ENCODE measurements around the gene DRGX.
A peak's percentile ranks its signal among the peaks of the same experiment; 100 is the strongest.

DRGX gene

DNA sequence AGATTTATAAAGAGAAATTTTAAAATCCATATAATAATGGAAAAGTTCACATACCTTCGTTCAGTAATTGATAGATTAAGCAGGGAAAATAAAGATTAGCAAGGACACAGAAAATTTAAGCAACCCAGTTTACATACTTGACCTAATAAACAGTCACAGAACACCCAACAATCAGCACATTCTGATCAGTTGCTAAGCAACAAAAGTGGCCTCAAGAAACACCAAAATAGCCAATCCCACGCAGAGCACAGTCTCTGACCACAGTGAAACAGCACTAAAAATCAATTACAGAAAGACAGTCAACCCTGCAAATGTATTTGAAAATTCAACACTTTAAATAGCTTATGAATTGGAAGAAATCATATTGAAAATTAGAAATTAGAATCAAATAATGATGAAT lies 39.3 kb upstream of the DRGX start:
- Histone ChIP-seq H3K36me3 (ENCODE audit: control insufficient read depth in 1 of 2, insufficient read depth in 2 of 2, low read length in 2 of 2) (no peaks in the 10 kb centered on the region), H2AK5ac (ENCODE audit: low read length) (no peak overlapping the region), H3K9me3 (ENCODE audit: insufficient read depth, low read depth, low read length) (peaks cover 2% of the 10 kb centered on the region), H2AFZ (ENCODE audit: insufficient read depth, low read length, poor library complexity) (no peak overlapping the region), H3K27me3 (ENCODE audit: insufficient read depth, low read length) (no peaks in the 10 kb centered on the region), H4K12ac (ENCODE audit: low read depth, low read length) (no peak overlapping the region), H3K79me2 (ENCODE audit: control insufficient read depth, insufficient read depth, low read length, poor library complexity) (no peaks in the 10 kb centered on the region), H3K4ac (ENCODE audit: low read depth, low read length) (no peak overlapping the region), H3K4me3 (ENCODE audit: low read depth, low read length) (no peak overlapping the region), H3K4me2 (ENCODE audit: low read length) (no peak overlapping the region), H3K23ac (ENCODE audit: low read length) (no peak overlapping the region), H3K9ac (ENCODE audit: low read length) (no peak overlapping the region), H3K14ac (ENCODE audit: low read length) (no peak overlapping the region), H3K79me1 (ENCODE audit: low read length) (no peaks in the 10 kb centered on the region), H2BK12ac (ENCODE audit: low read length) (no peak overlapping the region), H4K91ac (ENCODE audit: low read depth, low read length) (no peak overlapping the region), H3K27ac (ENCODE audit: low read depth, low read length) (no peak overlapping the region), H2BK120ac (ENCODE audit: insufficient read depth, low read length, poor library complexity) (no peak overlapping the region), H2BK5ac (ENCODE audit: low read depth, low read length, poor library complexity) (no peak overlapping the region), H3K4me1 (ENCODE audit: control insufficient read depth in 1 of 2, insufficient read depth in 2 of 2, low read length in 2 of 2) (no peaks in the 10 kb centered on the region), H3K18ac (ENCODE audit: low read length) (no peak overlapping the region), H4K8ac (ENCODE audit: low read depth, low read length) (no peak overlapping the region)
- DNase-seq: peak; percentile 13 to 60
- WGBS (ENCODE audit: extremely low coverage, insufficient coverage, insufficient read length): no CpG with 5 or more reads among the region's 2 CpGs

DNA sequence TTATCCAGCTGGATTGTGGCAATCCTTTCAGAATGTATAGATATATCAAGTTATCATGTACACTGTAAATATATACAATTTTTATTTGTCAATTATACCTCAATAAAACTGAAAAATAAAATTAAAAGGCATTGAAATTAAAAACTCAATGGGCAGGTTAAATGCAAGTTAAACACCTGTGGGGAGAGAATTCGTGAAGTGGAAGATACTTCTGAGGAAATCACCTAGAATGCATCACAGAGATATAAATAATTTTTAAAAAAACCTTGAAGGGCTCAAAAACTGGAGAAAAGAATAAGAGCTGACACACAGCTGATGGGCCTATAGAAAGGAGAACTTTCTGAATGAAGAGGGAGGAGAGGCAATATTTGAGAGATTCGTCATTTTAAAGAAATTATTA lies 37.2 kb upstream of the DRGX start:
- Histone ChIP-seq H2BK12ac (ENCODE audit: low read length) (no peak overlapping the region), H2BK5ac (ENCODE audit: low read depth, low read length, poor library complexity) (no peak overlapping the region), H4K91ac (ENCODE audit: low read depth, low read length) (no peak overlapping the region), H3K79me2 (ENCODE audit: control insufficient read depth, insufficient read depth, low read length, poor library complexity) (no peaks in the 10 kb centered on the region), H3K14ac (ENCODE audit: low read length) (no peak overlapping the region), H3K27me3 (ENCODE audit: insufficient read depth, low read length) (no peaks in the 10 kb centered on the region), H3K18ac (ENCODE audit: low read length) (no peak overlapping the region), H4K12ac (ENCODE audit: low read depth, low read length) (no peak overlapping the region), H2BK120ac (ENCODE audit: insufficient read depth, low read length, poor library complexity) (no peak overlapping the region), H3K4ac (ENCODE audit: low read depth, low read length) (no peak overlapping the region), H3K4me2 (ENCODE audit: low read length) (no peak overlapping the region), H3K4me3 (ENCODE audit: low read depth, low read length) (no peak overlapping the region), H3K23ac (ENCODE audit: low read length) (no peak overlapping the region), H2AK5ac (ENCODE audit: low read length) (no peak overlapping the region), H3K9ac (ENCODE audit: low read length) (no peak overlapping the region), H3K4me1 (ENCODE audit: control insufficient read depth in 1 of 2, insufficient read depth in 2 of 2, low read length in 2 of 2) (no peaks in the 10 kb centered on the region), H3K9me3 (ENCODE audit: insufficient read depth, low read depth, low read length) (no peaks in the 10 kb centered on the region), H3K79me1 (ENCODE audit: low read length) (no peaks in the 10 kb centered on the region), H2AFZ (ENCODE audit: insufficient read depth, low read length, poor library complexity) (no peak overlapping the region), H4K8ac (ENCODE audit: low read depth, low read length) (no peak overlapping the region), H3K27ac (ENCODE audit: low read depth, low read length) (no peak overlapping the region), H3K36me3 (ENCODE audit: control insufficient read depth in 1 of 2, insufficient read depth in 2 of 2, low read length in 2 of 2) (no peaks in the 10 kb centered on the region)
- WGBS (ENCODE audit: extremely low coverage, insufficient coverage, insufficient read length): no CpG with 5 or more reads among the region's 2 CpGs
- no peak for DNase-seq

- H2BK5ac ChIP-seq (ENCODE audit: low read depth, low read length, poor library complexity): no peak overlapping the region
- H4K8ac ChIP-seq (ENCODE audit: low read depth, low read length): no peak overlapping the region
- H3K4me1 ChIP-seq (ENCODE audit: control insufficient read depth in 1 of 2, insufficient read depth in 2 of 2, low read length in 2 of 2): no peaks in the 10 kb centered on the region
- no peak overlapping the region for H3K27ac ChIP-seq (ENCODE audit: low read depth, low read length)
- no peak overlapping the region for H3K4me2 ChIP-seq (ENCODE audit: low read length)
- H3K4ac ChIP-seq (ENCODE audit: low read depth, low read length): no peak overlapping the region
- H4K12ac ChIP-seq (ENCODE audit: low read depth, low read length): no peak overlapping the region
- no peak overlapping the region for H3K4me3 ChIP-seq (ENCODE audit: low read depth, low read length)
- no peaks in the 10 kb centered on the region for H3K79me2 ChIP-seq (ENCODE audit: control insufficient read depth, insufficient read depth, low read length, poor library complexity)
- no peak overlapping the region for H2BK12ac ChIP-seq (ENCODE audit: low read length)
- WGBS (ENCODE audit: extremely low coverage, insufficient coverage, insufficient read length): no CpG with 5 or more reads among the region's 2 CpGs
- no peaks in the 10 kb centered on the region for H3K36me3 ChIP-seq (ENCODE audit: control insufficient read depth in 1 of 2, insufficient read depth in 2 of 2, low read length in 2 of 2)
- H3K79me1 ChIP-seq (ENCODE audit: low read length): no peaks in the 10 kb centered on the region
- H2BK120ac ChIP-seq (ENCODE audit: insufficient read depth, low read length, poor library complexity): no peak overlapping the region
- H2AK5ac ChIP-seq (ENCODE audit: low read length): no peak overlapping the region
- no peak overlapping the region for H3K23ac ChIP-seq (ENCODE audit: low read length)
- no peak overlapping the region for H3K9ac ChIP-seq (ENCODE audit: low read length)
- H3K9me3 ChIP-seq (ENCODE audit: insufficient read depth, low read depth, low read length): peaks cover 2% of the 10 kb centered on the region
- H3K18ac ChIP-seq (ENCODE audit: low read length): no peak overlapping the region
- H2AFZ ChIP-seq (ENCODE audit: insufficient read depth, low read length, poor library complexity): no peak overlapping the region
- no peak overlapping the region for H4K91ac ChIP-seq (ENCODE audit: low read depth, low read length)
- DNase-seq: no peak
- no peak overlapping the region for H3K14ac ChIP-seq (ENCODE audit: low read length)
- H3K27me3 ChIP-seq (ENCODE audit: insufficient read depth, low read length): no peaks in the 10 kb centered on the region
These were observed 35.5 kb upstream of the DRGX start for GRCh38 chr10:49431426-49431825.

- H3K4me1 ChIP-seq (ENCODE audit: control insufficient read depth in 1 of 2, insufficient read depth in 2 of 2, low read length in 2 of 2): no peaks in the 10 kb centered on the region
- no CpG with 5 or more reads among the region's 5 CpGs for WGBS (ENCODE audit: extremely low coverage, insufficient coverage, insufficient read length)
- no peak overlapping the region for H3K23ac ChIP-seq (ENCODE audit: low read length)
- no peak overlapping the region for H2AK5ac ChIP-seq (ENCODE audit: low read length)
- H3K9ac ChIP-seq (ENCODE audit: low read length): no peak overlapping the region
- no peak overlapping the region for H4K12ac ChIP-seq (ENCODE audit: low read depth, low read length)
- DNase-seq: no peak
- H3K36me3 ChIP-seq (ENCODE audit: control insufficient read depth in 1 of 2, insufficient read depth in 2 of 2, low read length in 2 of 2): peaks cover 0 to 1% of the 10 kb centered on the region in 2 experiments
- no peaks in the 10 kb centered on the region for H3K79me1 ChIP-seq (ENCODE audit: low read length)
- H3K27me3 ChIP-seq (ENCODE audit: insufficient read depth, low read length): no peaks in the 10 kb centered on the region
- H3K4ac ChIP-seq (ENCODE audit: low read depth, low read length): no peak overlapping the region
- no peak overlapping the region for H3K14ac ChIP-seq (ENCODE audit: low read length)
- H2BK120ac ChIP-seq (ENCODE audit: insufficient read depth, low read length, poor library complexity): no peak overlapping the region
- H2BK5ac ChIP-seq (ENCODE audit: low read depth, low read length, poor library complexity): no peak overlapping the region
- no peak overlapping the region for H3K18ac ChIP-seq (ENCODE audit: low read length)
- H3K9me3 ChIP-seq (ENCODE audit: insufficient read depth, low read depth, low read length): peaks cover 15% of the 10 kb centered on the region
- H3K27ac ChIP-seq (ENCODE audit: low read depth, low read length): no peak overlapping the region
- H3K4me2 ChIP-seq (ENCODE audit: low read length): no peak overlapping the region
- no peak overlapping the region for H2AFZ ChIP-seq (ENCODE audit: insufficient read depth, low read length, poor library complexity)
- H4K8ac ChIP-seq (ENCODE audit: low read depth, low read length): no peak overlapping the region
- no peak overlapping the region for H4K91ac ChIP-seq (ENCODE audit: low read depth, low read length)
- H3K4me3 ChIP-seq (ENCODE audit: low read depth, low read length): no peak overlapping the region
- H3K79me2 ChIP-seq (ENCODE audit: control insufficient read depth, insufficient read depth, low read length, poor library complexity): no peaks in the 10 kb centered on the region
- H2BK12ac ChIP-seq (ENCODE audit: low read length): no peak overlapping the region
These were observed 33.6 kb upstream of the DRGX start for GRCh38 chr10:49429458-49429857.
